ENCODE data around the gene TTC7B. TPM values are rescaled to one million over a fixed set of nuclear protein-coding genes. Genes with fewer than 3 reads are reported as not detected.

The TTC7B gene
- total and polyA plus RNA-seq, 9 of the 15 experiments (the other 6 are each of a cell fraction or from before 2014, with no cell fraction given): 2.2 to 77.2 (median 36.7) TPM

DNA sequence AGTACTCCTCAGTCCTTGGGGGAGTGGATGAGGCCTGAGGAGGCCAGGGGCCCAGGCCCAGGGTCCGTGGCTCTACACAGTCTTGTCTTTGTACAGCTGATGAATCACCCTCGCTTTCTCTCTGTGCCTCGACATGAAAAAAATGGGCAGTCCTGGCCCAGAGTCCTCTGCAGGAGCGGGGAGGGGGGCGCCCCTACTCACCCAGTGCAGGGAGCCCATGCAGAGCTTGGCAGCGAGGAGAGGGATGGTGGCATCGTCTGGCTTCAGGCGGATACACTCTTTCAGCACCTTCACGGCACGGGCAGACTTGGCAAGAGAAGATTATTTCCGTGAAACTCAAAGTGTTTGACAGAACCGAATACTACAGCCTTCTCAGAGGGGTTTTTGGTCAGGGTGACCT is 159.3 kb downstream of the TTC7B start (continued):
- no peak for TF ChIP-seq SUPT5H (IDR thresholded peaks at IDR 0.05)
- no peak for TF ChIP-seq RCOR1 (IDR thresholded peaks at IDR 0.05; ENCODE audit: borderline replicate concordance in 1 of 2, low read depth in 2 of 2, low read length in 2 of 2)
- TF ChIP-seq RFX7 (CRISPR knock-in tag; IDR thresholded peaks at IDR 0.05): no peak
- TF ChIP-seq, protein P1, sequence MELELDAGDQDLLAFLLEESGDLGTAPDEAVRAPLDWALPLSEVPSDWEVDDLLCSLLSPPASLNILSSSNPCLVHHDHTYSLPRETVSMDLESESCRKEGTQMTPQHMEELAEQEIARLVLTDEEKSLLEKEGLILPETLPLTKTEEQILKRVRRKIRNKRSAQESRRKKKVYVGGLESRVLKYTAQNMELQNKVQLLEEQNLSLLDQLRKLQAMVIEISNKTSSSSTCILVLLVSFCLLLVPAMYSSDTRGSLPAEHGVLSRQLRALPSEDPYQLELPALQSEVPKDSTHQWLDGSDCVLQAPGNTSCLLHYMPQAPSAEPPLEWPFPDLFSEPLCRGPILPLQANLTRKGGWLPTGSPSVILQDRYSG (tag; conservative IDR thresholded peaks at IDR 0.05; ENCODE audit: low read depth): no peak
- no peak for TF ChIP-seq BMI1 (IDR thresholded peaks at IDR 0.05; ENCODE audit: low read length)

DNA sequence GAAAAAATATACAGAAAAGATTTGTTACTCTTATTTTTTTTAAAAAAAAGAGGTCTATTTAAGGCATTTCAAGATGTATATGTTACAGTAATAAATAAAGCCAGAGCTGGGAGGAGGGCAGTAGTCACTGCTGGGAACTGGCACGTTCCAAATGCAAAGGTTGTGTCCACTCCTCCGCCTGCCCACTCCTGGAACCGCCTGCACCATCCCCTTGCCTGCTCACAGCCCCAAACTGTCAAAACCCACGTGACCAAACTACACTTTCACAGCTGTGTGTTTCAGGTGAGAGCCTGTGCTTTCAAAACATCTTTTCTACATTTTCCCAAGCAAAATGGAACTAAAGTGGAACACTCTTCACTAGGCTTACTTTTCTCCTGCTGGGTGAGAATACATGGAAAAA is 160.4 kb downstream of the TTC7B start:
- FAIRE-seq (no peak), DNase-seq (ENCODE audit: extremely low read depth in 1 of 4, low spot score in 3 of 4) (no peak), ATAC-seq (no peak)
- Histone ChIP-seq H2AFZ (ENCODE audit: low read depth, low read length) (no peak overlapping the region), H3K4me2 (ENCODE audit: insufficient read depth, low read length) (no peak overlapping the region), H3K9me1 (ENCODE audit: control insufficient read depth, insufficient read depth, low read length) (no peaks in the 10 kb centered on the region), H3K9me3 (replicated peaks; ENCODE audit: control insufficient read depth, insufficient read depth, low read depth, low read length) (no peaks in the 10 kb centered on the region), H3K27ac (ENCODE audit: extremely low read depth, low read depth, low read length) (no peak overlapping the region), H3K4me3 (no peak overlapping the region), H4K20me1 (replicated peaks; ENCODE audit: control insufficient read depth, insufficient read depth, low read length) (no peaks in the 10 kb centered on the region), H3K4me1 (replicated peaks in 1 of 2; ENCODE audit: control insufficient read depth in 2 of 2, insufficient read depth in 2 of 2, low read length in 2 of 2) (peaks cover 11 to 15% of the 10 kb centered on the region in 2 experiments; a peak in 4 of 5 replicates), H3K27me3 (ENCODE audit: control insufficient read depth in 2 of 2, insufficient read depth in 2 of 2, low read length in 2 of 2) (no peaks in the 10 kb centered on the region), H3K9ac (ENCODE audit: insufficient read depth in 1 of 2, low read depth in 2 of 2, low read length in 2 of 2) (no peak overlapping the region), H3K36me3 (ENCODE audit: control insufficient read depth, insufficient read depth, low read length) (peaks cover 41% of the 10 kb centered on the region; the same call in 2 of the 3 replicates), H3K79me2 (ENCODE audit: control insufficient read depth, insufficient read depth, low read length) (no peaks in the 10 kb centered on the region)
- CTCF ChIA-PET (ENCODE audit: low intra/inter-chr PET ratio): no interaction called here
- WGBS (ENCODE audit: insufficient coverage, low coverage, missing lambda C conversion rate): 78% methylated on average over 4 of the region's 4 CpGs
- intact Hi-C loops (cut with micrococcal nuclease): no loop called here
- no TSS peak for BruUV-seq (replicated peaks)
- in situ Hi-C loops (cut with MboI): no loop called here
- POLR2A ChIA-PET: no interaction called here
- TF ChIP-seq, protein P2, sequence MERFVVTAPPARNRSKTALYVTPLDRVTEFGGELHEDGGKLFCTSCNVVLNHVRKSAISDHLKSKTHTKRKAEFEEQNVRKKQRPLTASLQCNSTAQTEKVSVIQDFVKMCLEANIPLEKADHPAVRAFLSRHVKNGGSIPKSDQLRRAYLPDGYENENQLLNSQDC (CRISPR knock-in tag; IDR thresholded peaks at IDR 0.05): no peak
- TF ChIP-seq, protein P3, sequence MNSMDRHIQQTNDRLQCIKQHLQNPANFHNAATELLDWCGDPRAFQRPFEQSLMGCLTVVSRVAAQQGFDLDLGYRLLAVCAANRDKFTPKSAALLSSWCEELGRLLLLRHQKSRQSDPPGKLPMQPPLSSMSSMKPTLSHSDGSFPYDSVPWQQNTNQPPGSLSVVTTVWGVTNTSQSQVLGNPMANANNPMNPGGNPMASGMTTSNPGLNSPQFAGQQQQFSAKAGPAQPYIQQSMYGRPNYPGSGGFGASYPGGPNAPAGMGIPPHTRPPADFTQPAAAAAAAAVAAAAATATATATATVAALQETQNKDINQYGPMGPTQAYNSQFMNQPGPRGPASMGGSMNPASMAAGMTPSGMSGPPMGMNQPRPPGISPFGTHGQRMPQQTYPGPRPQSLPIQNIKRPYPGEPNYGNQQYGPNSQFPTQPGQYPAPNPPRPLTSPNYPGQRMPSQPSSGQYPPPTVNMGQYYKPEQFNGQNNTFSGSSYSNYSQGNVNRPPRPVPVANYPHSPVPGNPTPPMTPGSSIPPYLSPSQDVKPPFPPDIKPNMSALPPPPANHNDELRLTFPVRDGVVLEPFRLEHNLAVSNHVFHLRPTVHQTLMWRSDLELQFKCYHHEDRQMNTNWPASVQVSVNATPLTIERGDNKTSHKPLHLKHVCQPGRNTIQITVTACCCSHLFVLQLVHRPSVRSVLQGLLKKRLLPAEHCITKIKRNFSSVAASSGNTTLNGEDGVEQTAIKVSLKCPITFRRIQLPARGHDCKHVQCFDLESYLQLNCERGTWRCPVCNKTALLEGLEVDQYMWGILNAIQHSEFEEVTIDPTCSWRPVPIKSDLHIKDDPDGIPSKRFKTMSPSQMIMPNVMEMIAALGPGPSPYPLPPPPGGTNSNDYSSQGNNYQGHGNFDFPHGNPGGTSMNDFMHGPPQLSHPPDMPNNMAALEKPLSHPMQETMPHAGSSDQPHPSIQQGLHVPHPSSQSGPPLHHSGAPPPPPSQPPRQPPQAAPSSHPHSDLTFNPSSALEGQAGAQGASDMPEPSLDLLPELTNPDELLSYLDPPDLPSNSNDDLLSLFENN (IDR thresholded peaks at IDR 0.05; ENCODE audit: low read depth in 2 of 2, low read length in 2 of 2): no peak
- TF ChIP-seq SRSF3 (IDR thresholded peaks at IDR 0.05; ENCODE audit: insufficient read depth, low read length) (no peak), OTX1 (CRISPR knock-in tag; IDR thresholded peaks at IDR 0.05) (no peak), KAT2B (IDR thresholded peaks at IDR 0.05; ENCODE audit: low read depth, low read length) (no peak)
- TF ChIP-seq, protein P4, sequence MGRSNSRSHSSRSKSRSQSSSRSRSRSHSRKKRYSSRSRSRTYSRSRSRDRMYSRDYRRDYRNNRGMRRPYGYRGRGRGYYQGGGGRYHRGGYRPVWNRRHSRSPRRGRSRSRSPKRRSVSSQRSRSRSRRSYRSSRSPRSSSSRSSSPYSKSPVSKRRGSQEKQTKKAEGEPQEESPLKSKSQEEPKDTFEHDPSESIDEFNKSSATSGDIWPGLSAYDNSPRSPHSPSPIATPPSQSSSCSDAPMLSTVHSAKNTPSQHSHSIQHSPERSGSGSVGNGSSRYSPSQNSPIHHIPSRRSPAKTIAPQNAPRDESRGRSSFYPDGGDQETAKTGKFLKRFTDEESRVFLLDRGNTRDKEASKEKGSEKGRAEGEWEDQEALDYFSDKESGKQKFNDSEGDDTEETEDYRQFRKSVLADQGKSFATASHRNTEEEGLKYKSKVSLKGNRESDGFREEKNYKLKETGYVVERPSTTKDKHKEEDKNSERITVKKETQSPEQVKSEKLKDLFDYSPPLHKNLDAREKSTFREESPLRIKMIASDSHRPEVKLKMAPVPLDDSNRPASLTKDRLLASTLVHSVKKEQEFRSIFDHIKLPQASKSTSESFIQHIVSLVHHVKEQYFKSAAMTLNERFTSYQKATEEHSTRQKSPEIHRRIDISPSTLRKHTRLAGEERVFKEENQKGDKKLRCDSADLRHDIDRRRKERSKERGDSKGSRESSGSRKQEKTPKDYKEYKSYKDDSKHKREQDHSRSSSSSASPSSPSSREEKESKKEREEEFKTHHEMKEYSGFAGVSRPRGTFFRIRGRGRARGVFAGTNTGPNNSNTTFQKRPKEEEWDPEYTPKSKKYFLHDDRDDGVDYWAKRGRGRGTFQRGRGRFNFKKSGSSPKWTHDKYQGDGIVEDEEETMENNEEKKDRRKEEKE (IDR thresholded peaks at IDR 0.05; ENCODE audit: borderline replicate concordance in 1 of 2, control insufficient read depth in 1 of 2, low read depth in 2 of 2, low read length in 1 of 2): no peak

Data from K562 (cell line).